HEK293 (cell line): Measurements from ENCODE around the gene CENPK.
A peak's percentile ranks its signal among the peaks of the same experiment; 100 is the strongest.

Experiments
- CTCF ChIA-PET: fragments of 350-600 bp; formaldehyde crosslinking; extraction: SDS; loops from one replicate; lab custom pipeline; 2021; ENCODE audit warnings: antibody characterized with exemption; lab: Yijun Ruan, JAX
- POLR2A ChIA-PET: fragments of 300-600 bp; formaldehyde crosslinking; extraction: SDS; loops from one replicate; lab custom pipeline; 2020; ENCODE audit warnings: antibody characterized with exemption, inconsistent platforms; lab: Yijun Ruan, JAX
- H3K27ac ChIP-seq: fragments of 200-500 bp; sonication (Bioruptor generic); 2 replicates; pipeline ENCODE4 v1.5.1; 2014; ENCODE audit warnings: low read depth, low read length, control low read depth, inconsistent platforms; ENCODE audit errors: extremely low read depth
- H3K36me3 ChIP-seq, 2 experiments: fragments of 200-500 bp in 1 of 2; sonication (Bioruptor generic) in 1 of 2; 1 replicate in 1 of 2; 2 replicates in 1 of 2; pipeline ENCODE4 v1.5.1; 2014 to 2017; ENCODE audit warnings: inconsistent platforms in 2 of 2, low read length in 2 of 2; ENCODE audit not compliant: control insufficient read depth in 2 of 2, insufficient read depth in 1 of 2
- H3K4me1 ChIP-seq: fragments of 200-500 bp; sonication (Bioruptor generic); 2 replicates; pipeline ENCODE4 v1.5.1; 2014; ENCODE audit warnings: mild to moderate bottlenecking, low read length, inconsistent platforms; ENCODE audit not compliant: control insufficient read depth, insufficient read depth
- H3K4me3 ChIP-seq: 2 replicates; pipeline ENCODE4 v1.5.1; 2011; ENCODE audit warnings: low read depth, mild to moderate bottlenecking, control low read depth, low read length, moderate library complexity
- H3K9me3 ChIP-seq: fragments of 200-500 bp; sonication (Bioruptor generic); 2 replicates; pipeline ENCODE4 v1.5.1; 2014; ENCODE audit warnings: low read depth, low read length, inconsistent platforms; ENCODE audit not compliant: control insufficient read depth, insufficient read depth
- GLI4 ChIP-seq: fragments of 450-650 bp; formaldehyde crosslinking; IDR thresholded peaks from 2 replicates; pipeline ENCODE4 v1.5.1; 2016; ENCODE audit warnings: missing biosample characterization, missing genetic modification characterization
- OVOL3 ChIP-seq: fragments of 450-650 bp; formaldehyde crosslinking; IDR thresholded peaks from 2 replicates; pipeline ENCODE4 v1.5.1; 2016; ENCODE audit warnings: missing biosample characterization, missing genetic modification characterization
- RBAK ChIP-seq: fragments of 450-650 bp; formaldehyde crosslinking; IDR thresholded peaks from 2 replicates; pipeline ENCODE4 v1.5.1; 2016; ENCODE audit warnings: missing biosample characterization, missing genetic modification characterization
- SP2 ChIP-seq: fragments of 450-650 bp; formaldehyde crosslinking; IDR thresholded peaks from 2 replicates; pipeline ENCODE4 v1.5.1; 2016; ENCODE audit warnings: missing biosample characterization, missing genetic modification characterization
- SP7 ChIP-seq: fragments of 450-650 bp; formaldehyde crosslinking; IDR thresholded peaks from 2 replicates; pipeline ENCODE4 v1.5.1; 2016; ENCODE audit warnings: missing biosample characterization, missing genetic modification characterization
- WT1 ChIP-seq: fragments of 450-650 bp; formaldehyde crosslinking; IDR thresholded peaks from 2 replicates; pipeline ENCODE4 v1.5.1; 2016; ENCODE audit warnings: missing biosample characterization, missing genetic modification characterization
- ZEB2 ChIP-seq: fragments of 450-650 bp; formaldehyde crosslinking; IDR thresholded peaks from 2 replicates; pipeline ENCODE4 v1.5.1; 2016; ENCODE audit warnings: missing biosample characterization, missing genetic modification characterization
- ZNF114 ChIP-seq: fragments of 450-650 bp; formaldehyde crosslinking; IDR thresholded peaks from 2 replicates; pipeline ENCODE4 v1.5.0; 2017; ENCODE audit warnings: missing biosample characterization, missing genetic modification characterization
- ZNF146 ChIP-seq: fragments of 450-650 bp; formaldehyde crosslinking; IDR thresholded peaks from 2 replicates; pipeline ENCODE4 v1.5.1; 2016; ENCODE audit warnings: missing biosample characterization, missing genetic modification characterization
- ZNF155 ChIP-seq: fragments of 450-650 bp; formaldehyde crosslinking; IDR thresholded peaks from 2 replicates; pipeline ENCODE4 v1.5.1; 2016; ENCODE audit warnings: missing biosample characterization, missing genetic modification characterization
- ZNF366 ChIP-seq: fragments of 450-650 bp; formaldehyde crosslinking; conservative IDR thresholded peaks from 2 replicates; pipeline ENCODE4 v1.5.1; 2016; ENCODE audit warnings: missing biosample characterization, missing genetic modification characterization
- ZNF37A ChIP-seq: fragments of 450-650 bp; IDR thresholded peaks from 2 replicates; pipeline ENCODE4 v1.5.1; 2018; ENCODE audit warnings: missing biosample characterization, missing genetic modification characterization
- ZNF433 ChIP-seq: fragments of 450-650 bp; formaldehyde crosslinking; IDR thresholded peaks from 2 replicates; pipeline ENCODE4 v1.5.1; 2016; ENCODE audit warnings: missing biosample characterization, missing genetic modification characterization, low read depth
- ZNF544 ChIP-seq: fragments of 450-650 bp; formaldehyde crosslinking; IDR thresholded peaks from 2 replicates; pipeline ENCODE4 v1.5.0; 2017; ENCODE audit warnings: missing biosample characterization, missing genetic modification characterization
- ZNF660 ChIP-seq: fragments of 450-650 bp; IDR thresholded peaks from 2 replicates; pipeline ENCODE4 v1.5.1; 2018; ENCODE audit warnings: missing biosample characterization, mild to moderate bottlenecking, missing genetic modification characterization
- ZNF677 ChIP-seq: fragments of 450-650 bp; IDR thresholded peaks from 2 replicates; pipeline ENCODE4 v1.5.0; 2018; ENCODE audit warnings: missing biosample characterization, mild to moderate bottlenecking, missing genetic modification characterization, moderate library complexity
- TF ChIP-seq, protein P1 (sequence below): fragments of 450-650 bp; formaldehyde crosslinking; conservative IDR thresholded peaks from 2 replicates; pipeline ENCODE4 v1.5.1; 2016; ENCODE audit warnings: low read depth, missing biosample characterization, missing genetic modification characterization
- TF ChIP-seq, protein P2 (sequence below): fragments of 450-650 bp; formaldehyde crosslinking; IDR thresholded peaks from 2 replicates; pipeline ENCODE4 v1.5.1; 2016; ENCODE audit warnings: missing biosample characterization, missing genetic modification characterization

The CENPK gene

DNA sequence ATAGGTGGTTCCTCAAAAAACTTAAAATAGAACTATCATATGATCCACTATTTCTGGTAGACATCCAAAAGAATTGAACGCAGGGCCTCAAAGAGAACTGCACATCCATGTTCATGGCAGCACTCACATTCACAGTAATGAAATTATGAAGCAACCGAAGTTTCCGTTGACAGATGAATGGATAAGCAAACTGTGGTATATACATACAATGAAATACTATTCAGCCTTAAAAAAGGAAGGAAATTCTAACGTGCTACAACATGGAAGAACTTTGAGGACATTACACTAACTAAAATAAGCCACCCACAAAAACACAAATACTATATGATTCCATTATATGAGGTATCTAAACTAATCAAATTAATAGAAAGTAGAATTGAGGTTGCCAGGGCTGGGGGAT is 18.5 kb downstream of the CENPK start:
- ChIA-PET CTCF (interaction anchor here (0.7 kb wide), 1 partner anchor 444 kb away, joined by 4 read pairs; no protein-coding TSS in a partner anchor), POLR2A (no interaction called here)
- Histone ChIP-seq H3K27ac (no peak overlapping the region), H3K4me1 (no peaks in the 10 kb centered on the region), H3K4me3 (no peak overlapping the region), H3K9me3 (no peaks in the 10 kb centered on the region)
- TF ChIP-seq RBAK (tag by site-specific recombination) = no peak
- TF ChIP-seq ZNF146 (tag by site-specific recombination) = peak; percentile 66
- TF ChIP-seq, all 188 proteins: peak for 1
- peaks cover 41 to 71% of the 10 kb centered on the region in 2 experiments for H3K36me3 ChIP-seq

DNA sequence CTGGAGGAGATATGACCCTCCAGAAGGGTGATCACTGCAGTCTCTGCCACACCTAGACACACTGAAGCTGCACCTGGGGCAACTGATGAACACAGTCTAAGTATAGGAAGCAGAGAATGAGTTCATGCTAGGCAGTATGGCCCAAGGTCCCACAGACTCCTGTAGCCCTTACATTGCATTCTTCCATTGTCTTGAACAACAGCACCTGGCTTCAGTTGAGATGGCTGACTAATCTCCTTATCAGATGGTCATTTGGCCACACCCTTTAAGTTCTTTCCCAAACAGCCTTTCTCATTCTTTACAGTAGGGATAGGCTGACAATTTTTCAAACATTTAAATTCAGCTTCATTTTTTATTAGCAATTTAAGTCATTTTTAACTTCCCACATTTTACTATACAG is 23.1 kb downstream of the CENPK start:
- Histone ChIP-seq H3K4me3 (no peak overlapping the region), H3K36me3 (peaks cover 35 to 69% of the 10 kb centered on the region in 2 experiments), H3K27ac (no peak overlapping the region), H3K4me1 (no peaks in the 10 kb centered on the region), H3K9me3 (no peaks in the 10 kb centered on the region)
- CTCF ChIA-PET = interaction anchor here (0.7 kb wide), 1 partner anchor 25 kb away, joined by 3 read pairs; no protein-coding TSS in a partner anchor
- POLR2A ChIA-PET = interaction anchor here (0.6 kb wide), 1 partner anchor 11 kb away, joined by 4 read pairs; no protein-coding TSS in a partner anchor
- TF ChIP-seq ZNF37A (tag by site-specific recombination) = no peak
- no peak for TF ChIP-seq ZNF146 (tag by site-specific recombination)
- no peak for TF ChIP-seq GLI4 (tag by site-specific recombination)
- TF ChIP-seq, protein P1, sequence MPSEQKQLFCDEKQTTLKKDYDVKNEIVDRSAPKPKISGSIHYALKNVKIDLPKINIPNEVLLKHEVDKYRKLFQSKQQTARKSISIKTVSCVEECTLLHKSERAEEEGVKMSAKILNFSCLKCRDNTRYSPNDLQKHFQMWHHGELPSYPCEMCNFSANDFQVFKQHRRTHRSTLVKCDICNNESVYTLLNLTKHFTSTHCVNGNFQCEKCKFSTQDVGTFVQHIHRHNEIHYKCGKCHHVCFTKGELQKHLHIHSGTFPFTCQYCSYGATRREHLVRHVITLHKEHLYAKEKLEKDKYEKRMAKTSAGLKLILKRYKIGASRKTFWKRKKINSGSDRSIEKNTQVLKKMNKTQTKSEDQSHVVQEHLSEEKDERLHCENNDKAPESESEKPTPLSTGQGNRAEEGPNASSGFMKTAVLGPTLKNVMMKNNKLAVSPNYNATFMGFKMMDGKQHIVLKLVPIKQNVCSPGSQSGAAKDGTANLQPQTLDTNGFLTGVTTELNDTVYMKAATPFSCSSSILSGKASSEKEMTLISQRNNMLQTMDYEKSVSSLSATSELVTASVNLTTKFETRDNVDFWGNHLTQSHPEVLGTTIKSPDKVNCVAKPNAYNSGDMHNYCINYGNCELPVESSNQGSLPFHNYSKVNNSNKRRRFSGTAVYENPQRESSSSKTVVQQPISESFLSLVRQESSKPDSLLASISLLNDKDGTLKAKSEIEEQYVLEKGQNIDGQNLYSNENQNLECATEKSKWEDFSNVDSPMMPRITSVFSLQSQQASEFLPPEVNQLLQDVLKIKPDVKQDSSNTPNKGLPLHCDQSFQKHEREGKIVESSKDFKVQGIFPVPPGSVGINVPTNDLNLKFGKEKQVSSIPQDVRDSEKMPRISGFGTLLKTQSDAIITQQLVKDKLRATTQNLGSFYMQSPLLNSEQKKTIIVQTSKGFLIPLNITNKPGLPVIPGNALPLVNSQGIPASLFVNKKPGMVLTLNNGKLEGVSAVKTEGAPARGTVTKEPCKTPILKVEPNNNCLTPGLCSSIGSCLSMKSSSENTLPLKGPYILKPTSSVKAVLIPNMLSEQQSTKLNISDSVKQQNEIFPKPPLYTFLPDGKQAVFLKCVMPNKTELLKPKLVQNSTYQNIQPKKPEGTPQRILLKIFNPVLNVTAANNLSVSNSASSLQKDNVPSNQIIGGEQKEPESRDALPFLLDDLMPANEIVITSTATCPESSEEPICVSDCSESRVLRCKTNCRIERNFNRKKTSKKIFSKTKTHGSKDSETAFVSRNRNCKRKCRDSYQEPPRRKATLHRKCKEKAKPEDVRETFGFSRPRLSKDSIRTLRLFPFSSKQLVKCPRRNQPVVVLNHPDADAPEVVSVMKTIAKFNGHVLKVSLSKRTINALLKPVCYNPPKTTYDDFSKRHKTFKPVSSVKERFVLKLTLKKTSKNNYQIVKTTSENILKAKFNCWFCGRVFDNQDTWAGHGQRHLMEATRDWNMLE (tag by site-specific recombination) = no peak
- TF ChIP-seq ZEB2 (tag by site-specific recombination) = no peak
- TF ChIP-seq ZNF366 (tag by site-specific recombination) = no peak
- TF ChIP-seq SP2 (tag by site-specific recombination) = no peak
- TF ChIP-seq, protein P2, sequence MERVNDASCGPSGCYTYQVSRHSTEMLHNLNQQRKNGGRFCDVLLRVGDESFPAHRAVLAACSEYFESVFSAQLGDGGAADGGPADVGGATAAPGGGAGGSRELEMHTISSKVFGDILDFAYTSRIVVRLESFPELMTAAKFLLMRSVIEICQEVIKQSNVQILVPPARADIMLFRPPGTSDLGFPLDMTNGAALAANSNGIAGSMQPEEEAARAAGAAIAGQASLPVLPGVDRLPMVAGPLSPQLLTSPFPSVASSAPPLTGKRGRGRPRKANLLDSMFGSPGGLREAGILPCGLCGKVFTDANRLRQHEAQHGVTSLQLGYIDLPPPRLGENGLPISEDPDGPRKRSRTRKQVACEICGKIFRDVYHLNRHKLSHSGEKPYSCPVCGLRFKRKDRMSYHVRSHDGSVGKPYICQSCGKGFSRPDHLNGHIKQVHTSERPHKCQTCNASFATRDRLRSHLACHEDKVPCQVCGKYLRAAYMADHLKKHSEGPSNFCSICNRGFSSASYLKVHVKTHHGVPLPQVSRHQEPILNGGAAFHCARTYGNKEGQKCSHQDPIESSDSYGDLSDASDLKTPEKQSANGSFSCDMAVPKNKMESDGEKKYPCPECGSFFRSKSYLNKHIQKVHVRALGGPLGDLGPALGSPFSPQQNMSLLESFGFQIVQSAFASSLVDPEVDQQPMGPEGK (tag by site-specific recombination) = no peak
- TF ChIP-seq ZNF660 = no peak
- no peak for TF ChIP-seq SP7 (tag by site-specific recombination)
- no peak for TF ChIP-seq ZNF114
- no peak for TF ChIP-seq ZNF544 (tag by site-specific recombination)
- TF ChIP-seq ZNF155 (tag by site-specific recombination) = no peak
- no peak for TF ChIP-seq OVOL3 (tag by site-specific recombination)

DNA sequence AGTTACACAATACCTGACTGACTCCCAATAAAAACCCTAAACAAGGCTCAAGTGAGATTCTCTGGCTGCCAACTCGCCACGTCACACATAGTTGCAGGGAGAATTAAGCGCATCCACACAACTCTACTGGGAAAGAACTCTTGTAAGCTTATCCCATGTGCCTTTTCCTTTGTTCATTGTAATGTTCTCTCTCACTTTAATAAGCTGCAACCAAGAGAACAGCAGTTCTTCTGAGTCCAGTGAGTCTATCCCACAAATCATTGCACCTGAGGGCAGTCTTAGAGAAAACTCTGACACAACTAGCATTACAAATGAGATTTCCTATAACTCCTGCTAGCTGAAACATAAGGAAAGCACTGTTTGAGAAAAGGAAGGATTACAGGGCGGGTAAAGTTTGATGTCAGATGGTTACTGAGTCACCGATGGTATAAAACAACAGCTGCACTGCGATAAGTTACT is 27.4 kb downstream of the CENPK start:
- no peak overlapping the region for H3K27ac ChIP-seq
- no peaks in the 10 kb centered on the region for H3K9me3 ChIP-seq
- ChIA-PET CTCF (no interaction called here), POLR2A (no interaction called here)
- H3K36me3 ChIP-seq = peaks cover 23 to 31% of the 10 kb centered on the region in 2 experiments
- no peak overlapping the region for H3K4me3 ChIP-seq
- TF ChIP-seq ZNF433 (tag by site-specific recombination) (no peak), WT1 (tag by site-specific recombination) (no peak), ZNF677 (tag by site-specific recombination) (no peak)
- H3K4me1 ChIP-seq = no peaks in the 10 kb centered on the region
